Liver (tissue), 9 donors: ENCODE measurements around the gene HBG1. TPM values are rescaled to one million over a fixed set of nuclear protein-coding genes. Genes with fewer than 3 reads are reported as not detected.
A peak's percentile ranks its signal among the peaks of the same experiment; 100 is the strongest.

Experiments used
- DNase-seq: peaks from one replicate; pipeline ENCODE4 v3.0.0-alpha.2; 2017; ENCODE audit warnings: low spot score
- H3K27ac ChIP-seq, 2 donors: one replicate each; pipeline ENCODE4 v1.7.0; 2013; ENCODE audit warnings: inconsistent platforms in 2 of 2, low read length in 2 of 2, control low read depth in 1 of 2, low read depth in 1 of 2, mild to moderate bottlenecking in 1 of 2
- H3K27me3 ChIP-seq, 4 donors: one replicate each; pipeline versions ENCODE4 v1.6.1 to v1.7.0; 2013; ENCODE audit warnings: low read length in 3 of 4, inconsistent platforms in 1 of 4, mild to moderate bottlenecking in 1 of 4, moderate library complexity in 1 of 4; ENCODE audit not compliant: control insufficient read depth in 4 of 4, insufficient read depth in 4 of 4
- H3K36me3 ChIP-seq, 4 donors: one replicate each; pipeline versions ENCODE4 v1.6.1 to v1.7.0; 2013; ENCODE audit warnings: low read length in 3 of 4, mild to moderate bottlenecking in 3 of 4, low read depth in 1 of 4, moderate library complexity in 1 of 4; ENCODE audit not compliant: control insufficient read depth in 4 of 4, insufficient read depth in 3 of 4
- H3K4me1 ChIP-seq, 4 donors: one replicate each; pipeline versions ENCODE4 v1.6.1 to v1.7.0; 2013; ENCODE audit warnings: low read length in 3 of 4, mild to moderate bottlenecking in 3 of 4, moderate library complexity in 1 of 4; ENCODE audit not compliant: control insufficient read depth in 4 of 4, insufficient read depth in 4 of 4
- H3K4me3 ChIP-seq, 3 donors: one replicate each; pipeline versions ENCODE4 v1.6.1 to v1.7.0; 2013; ENCODE audit warnings: low read length in 3 of 3, control low read depth in 1 of 3, low read depth in 1 of 3, mild to moderate bottlenecking in 1 of 3
- H3K9ac ChIP-seq, 2 donors: one replicate each; pipeline ENCODE4 v1.7.0; 2013; ENCODE audit warnings: low read length in 2 of 2, mild to moderate bottlenecking in 2 of 2, moderate library complexity in 2 of 2, control low read depth in 1 of 2, low read depth in 1 of 2
- H3K9me3 ChIP-seq, 4 donors: one replicate each; pipeline versions ENCODE4 v1.6.1 to v1.7.0; 2013; ENCODE audit warnings: low read length in 3 of 4; ENCODE audit not compliant: control insufficient read depth in 4 of 4
- ATF3 ChIP-seq: IDR thresholded peaks from 2 replicates; pipeline ENCODE4 v1.6.1; 2016; ENCODE audit warnings: antibody characterized with exemption
- CTCF ChIP-seq: fragments of 150-350 bp; IDR thresholded peaks from 2 replicates; pipeline ENCODE4 v1.5.1; 2017; ENCODE audit warnings: improper control_type of control experiment, low read depth, low read length; ENCODE audit not compliant: missing input control
- EGR1 ChIP-seq, 2 donors: IDR thresholded peaks; 2 replicates each; pipeline ENCODE4 v1.6.1; 2016 to 2018; ENCODE audit warnings: antibody characterized with exemption in 2 of 2, low read depth in 2 of 2
- FOXA1 ChIP-seq: IDR thresholded peaks from 2 replicates; pipeline ENCODE4 v1.6.1; 2016; ENCODE audit warnings: antibody characterized with exemption
- FOXA2 ChIP-seq: IDR thresholded peaks from 2 replicates; pipeline ENCODE4 v1.6.1; 2016; ENCODE audit warnings: antibody characterized with exemption
- GABPA ChIP-seq, 2 donors: IDR thresholded peaks in 1 of 2; conservative IDR thresholded peaks in 1 of 2; 2 replicates each; pipeline ENCODE4 v1.6.1; 2016; ENCODE audit warnings: antibody characterized with exemption in 2 of 2, mild to moderate bottlenecking in 1 of 2, moderate library complexity in 1 of 2
- HNF4A ChIP-seq, 2 donors: conservative IDR thresholded peaks; 2 replicates each; pipeline ENCODE4 v1.6.1; 2016; ENCODE audit warnings: antibody characterized with exemption in 2 of 2, mild to moderate bottlenecking in 2 of 2
- HNF4G ChIP-seq: IDR thresholded peaks from 2 replicates; pipeline ENCODE4 v1.6.1; 2016; ENCODE audit warnings: antibody characterized with exemption
- JUND ChIP-seq, 2 donors: IDR thresholded peaks; 2 replicates each; pipeline ENCODE4 v1.6.1; 2016; ENCODE audit warnings: antibody characterized with exemption in 2 of 2
- MAX ChIP-seq: IDR thresholded peaks from 2 replicates; pipeline ENCODE4 v1.6.1; 2016; ENCODE audit warnings: antibody characterized with exemption
- NR2F2 ChIP-seq: IDR thresholded peaks from 2 replicates; pipeline ENCODE4 v1.6.1; 2016; ENCODE audit warnings: antibody characterized with exemption
- RAD21 ChIP-seq, 2 donors: IDR thresholded peaks; 2 replicates each; pipeline ENCODE4 v1.6.1; 2016; ENCODE audit warnings: antibody characterized with exemption in 2 of 2, mild to moderate bottlenecking in 2 of 2
- REST ChIP-seq: IDR thresholded peaks from 2 replicates; pipeline ENCODE4 v1.6.1; 2016; ENCODE audit warnings: antibody characterized with exemption, mild to moderate bottlenecking
- RXRA ChIP-seq, 2 donors: IDR thresholded peaks; 2 replicates each; pipeline ENCODE4 v1.6.1; 2017 to 2018; ENCODE audit warnings: antibody characterized with exemption in 2 of 2, mild to moderate bottlenecking in 1 of 2
- SP1 ChIP-seq: IDR thresholded peaks from 2 replicates; pipeline ENCODE4 v1.6.1; 2018; ENCODE audit warnings: antibody characterized with exemption, mild to moderate bottlenecking
- TAF1 ChIP-seq: conservative IDR thresholded peaks from 2 replicates; pipeline ENCODE4 v1.6.1; 2016; ENCODE audit warnings: antibody characterized with exemption, mild to moderate bottlenecking
- YY1 ChIP-seq: IDR thresholded peaks from 2 replicates; pipeline ENCODE4 v1.6.1; 2016; ENCODE audit warnings: antibody characterized with exemption, mild to moderate bottlenecking
- ZBTB33 ChIP-seq: IDR thresholded peaks from 2 replicates; pipeline ENCODE4 v1.6.1; 2016; ENCODE audit warnings: antibody characterized with exemption
- WGBS: extraction: QIAGEN DNeasy Blood & Tissue Kit; methylation state at CpG from one replicate; pipeline ENCODE4 v1.1.7; 2013; 5-methylcytosine and 5-hydroxymethylcytosine counted together
- polyA plus RNA-seq, 2 donors: library from polyadenylated mRNA; stranded (reverse) in 1 of 2; unstranded in 1 of 2; fragments of 200-250 nt in 1 of 2; fragments of >200 nt in 1 of 2; fragmentation: Nextera tagmentation in 1 of 2; extraction: Ambion mirVana in 1 of 2; gene quantifications; one replicate each; pipeline versions ENCODE4 v1.2.1 to v1.2.3, GENCODE V29; 2013 to 2015
- total RNA-seq, 2 donors: library from RNA; depleted of rRNA; stranded (reverse); fragments of >200 nt; gene quantifications; one replicate each; pipeline ENCODE4 v1.2.3, GENCODE V29; 2014
- donor health status: healthy.
- donor health status: healthy.
- donor health status: healthy.
- donor health status: healthy.
- donor health status: healthy.

HBG1 gene
- total and polyA plus RNA-seq, 4 donors = 75.1 TPM; not detected in 3

GRCh38 chr11:5288108-5288905 lies 38.6 kb upstream of the HBG1 start:
- no peaks in the 10 kb centered on the region for H3K9me3 ChIP-seq
- no peaks in the 10 kb centered on the region for H3K36me3 ChIP-seq
- DNase-seq = peak; percentile 87
- H3K4me1 ChIP-seq = no peaks in the 10 kb centered on the region
- no peak overlapping the region for H3K27ac ChIP-seq
- no peak overlapping the region for H3K9ac ChIP-seq
- TF ChIP-seq RAD21 (IDR thresholded peaks at IDR 0.05) (no peak), SP1 (no peak), FOXA2 (no peak), NR2F2 (no peak), FOXA1 (no peak), TAF1 (no peak), REST (no peak), GABPA (IDR thresholded peaks at IDR 0.05 in 1 of 2, conservative IDR thresholded peaks at IDR 0.05 in 1 of 2) (no peak), HNF4G (no peak), EGR1 (IDR thresholded peaks at IDR 0.05; ENCODE audit: low read depth in 2 of 2) (no peak), YY1 (no peak), ATF3 (no peak), ZBTB33 (no peak), JUND (IDR thresholded peaks at IDR 0.05) (no peak), HNF4A (conservative IDR thresholded peaks at IDR 0.05) (no peak), MAX (no peak), RXRA (IDR thresholded peaks at IDR 0.05) (no peak), CTCF (no peak)
- no peak overlapping the region for H3K4me3 ChIP-seq
- no peaks in the 10 kb centered on the region for H3K27me3 ChIP-seq
- WGBS = 78% methylated on average over 7 of the region's 7 CpGs
